Esophagus squamous epithelium (tissue), 4 donors: ENCODE results near the gene LEKR1.

Experiments used
- CTCF ChIP-seq, 6 experiments: fragments of 450-650 bp in 4 of 6; fragments of 200-600 bp in 2 of 6; sonication (generic) in 2 of 6; IDR thresholded peaks; one replicate each; pipeline ENCODE4 v1.5.1; 2016 to 2019; ENCODE audit warnings: antibody characterized with exemption in 6 of 6, mild to moderate bottlenecking in 4 of 6, moderate library complexity in 4 of 6
- POLR2A ChIP-seq, 4 donors: fragments of 450-650 bp; IDR thresholded peaks; one replicate each; pipeline ENCODE4 v1.6.1; 2017; ENCODE audit warnings: antibody characterized with exemption in 4 of 4, mild to moderate bottlenecking in 4 of 4, moderate library complexity in 3 of 4

GRCh38 chr3:156957715-156958114 is 131.6 kb downstream of the LEKR1 start:
- TF ChIP-seq CTCF (IDR thresholded peaks at IDR 0.05) (no peak), POLR2A (IDR thresholded peaks at IDR 0.05) (no peak)
